Neuronal stem cell (in vitro differentiated cells): ENCODE results near the gene NAE1.

Source experiments
- DNase-seq: peaks from one replicate; pipeline ENCODE4 v3.0.0-alpha.2; 2013; ENCODE audit warnings: low spot score
- H2AFZ ChIP-seq: one replicate; pipeline ENCODE4 v1.6.1; 2013; ENCODE audit warnings: mild to moderate bottlenecking, low read length, inconsistent platforms
- H2AK5ac ChIP-seq: 2 replicates; pipeline ENCODE4 v1.6.1; 2013; ENCODE audit warnings: low read depth, mild to moderate bottlenecking, inconsistent platforms, low read length, moderate library complexity, mixed read lengths
- H2BK120ac ChIP-seq: 2 replicates; pipeline ENCODE4 v1.6.1; 2013; ENCODE audit warnings: low read depth, mild to moderate bottlenecking, inconsistent platforms, low read length, moderate library complexity, mixed read lengths
- H2BK12ac ChIP-seq: one replicate; pipeline ENCODE4 v1.6.1; 2013; ENCODE audit warnings: low read length, inconsistent platforms
- H2BK15ac ChIP-seq: 2 replicates; pipeline ENCODE4 v1.6.1; 2013; ENCODE audit warnings: mild to moderate bottlenecking, low read length, inconsistent platforms, mixed read lengths
- H2BK5ac ChIP-seq: one replicate; pipeline ENCODE4 v1.6.1; 2013; ENCODE audit warnings: inconsistent platforms, mild to moderate bottlenecking, low read length, moderate library complexity
- H3K14ac ChIP-seq: one replicate; pipeline ENCODE4 v1.6.1; 2013; ENCODE audit warnings: low read length, inconsistent platforms
- H3K18ac ChIP-seq: 2 replicates; pipeline ENCODE4 v1.6.1; 2013; ENCODE audit warnings: low read length, inconsistent platforms
- H3K23ac ChIP-seq: 2 replicates; pipeline ENCODE4 v1.6.1; 2013; ENCODE audit warnings: low read depth, mild to moderate bottlenecking, mixed read lengths, low read length, inconsistent platforms; ENCODE audit not compliant: poor library complexity
- H3K27ac ChIP-seq: replicated peaks from 3 replicates; pipeline ENCODE4 v1.5.1; 2013; ENCODE audit warnings: low read length, inconsistent platforms
- H3K27me3 ChIP-seq, 3 experiments: 2 replicates each; pipeline ENCODE4 v1.6.1; 2013; ENCODE audit warnings: low read length in 3 of 3, mild to moderate bottlenecking in 2 of 3, inconsistent platforms in 1 of 3, low read depth in 1 of 3, mixed read lengths in 1 of 3, moderate library complexity in 1 of 3; ENCODE audit not compliant: control insufficient read depth in 3 of 3, insufficient read depth in 3 of 3
- H3K36me3 ChIP-seq, 2 donors: replicated peaks in 1 of 2; 2 replicates each; pipeline ENCODE4 v1.6.1; 2013; ENCODE audit warnings: low read length in 2 of 2; ENCODE audit not compliant: control insufficient read depth in 2 of 2, insufficient read depth in 2 of 2
- H3K4ac ChIP-seq: 2 replicates; pipeline ENCODE4 v1.6.1; 2013; ENCODE audit warnings: inconsistent platforms, mild to moderate bottlenecking, low read length, moderate library complexity
- H3K4me1 ChIP-seq, 2 donors: 1 replicate in 1 of 2; 2 replicates in 1 of 2; pipeline ENCODE4 v1.6.1; 2013; ENCODE audit warnings: low read length in 2 of 2, low read depth in 1 of 2; ENCODE audit not compliant: control insufficient read depth in 2 of 2, insufficient read depth in 1 of 2
- H3K4me2 ChIP-seq: one replicate; pipeline ENCODE4 v1.6.1; 2013; ENCODE audit warnings: mild to moderate bottlenecking, low read length, inconsistent platforms; ENCODE audit not compliant: insufficient read depth, poor library complexity, severe bottlenecking
- H3K4me3 ChIP-seq, 2 donors: 2 replicates each; pipeline ENCODE4 v1.5.1; 2013; ENCODE audit warnings: low read length in 2 of 2, mild to moderate bottlenecking in 2 of 2, inconsistent platforms in 1 of 2, moderate library complexity in 1 of 2
- H3K79me1 ChIP-seq: one replicate; pipeline ENCODE4 v1.6.1; 2013; ENCODE audit warnings: low read depth, mild to moderate bottlenecking, inconsistent platforms, low read length, moderate library complexity
- H3K9ac ChIP-seq: one replicate; pipeline ENCODE4 v1.6.1; 2013; ENCODE audit warnings: mild to moderate bottlenecking, low read depth, low read length, inconsistent platforms; ENCODE audit not compliant: poor library complexity
- H3K9me3 ChIP-seq, 2 donors: replicated peaks in 1 of 2; 2 replicates each; pipeline versions ENCODE3 to v1.6.1; 2013; ENCODE audit warnings: low read length in 2 of 2, mild to moderate bottlenecking in 2 of 2, inconsistent platforms in 1 of 2, low read depth in 1 of 2, mixed read lengths in 1 of 2, moderate library complexity in 1 of 2; ENCODE audit not compliant: control insufficient read depth in 2 of 2, insufficient read depth in 1 of 2
- H4K8ac ChIP-seq: one replicate; pipeline ENCODE4 v1.6.1; 2013; ENCODE audit warnings: low read depth, mild to moderate bottlenecking, inconsistent platforms, low read length, moderate library complexity
- H4K91ac ChIP-seq: one replicate; pipeline ENCODE4 v1.6.1; 2013; ENCODE audit warnings: low read length, low read depth, mild to moderate bottlenecking, inconsistent platforms; ENCODE audit not compliant: poor library complexity
- WGBS, 2 donors: extraction: QIAGEN DNeasy Blood & Tissue Kit; methylation state at CpG; one replicate each; pipeline ENCODE4 v1.1.7; 2013; ENCODE audit warnings: missing lambda C conversion rate in 2 of 2, mixed read lengths in 1 of 2; ENCODE audit not compliant: insufficient read length in 2 of 2, insufficient replicate concordance in 1 of 2; ENCODE audit errors: extremely low coverage in 2 of 2; 5-methylcytosine and 5-hydroxymethylcytosine counted together

The NAE1 gene

GRCh38 chr16:66844342-66845079 is 13.7 kb upstream of the NAE1 start, which contains the start of gene CA7:
Gene CA7 (plus strand): TSS chr16:66844414. CDS start chr16:66844488, 74 bp downstream.
- Histone ChIP-seq H3K9me3 (no peaks in the 10 kb centered on the region), H3K27me3 (peaks cover 15 to 87% (median 50%) of the 10 kb centered on the region in 3 experiments), H4K91ac (no peak within 1 kb of the TSS), H3K4ac (no peak within 1 kb of the TSS), H2BK120ac (no peak within 1 kb of the TSS), H2BK15ac (no peak within 1 kb of the TSS), H3K27ac (no peak within 1 kb of the TSS), H3K79me1 (no peaks in the 10 kb centered on the region), H3K14ac (peak within 1 kb of the TSS; percentile 66), H3K4me2 (peak within 1 kb of the TSS; percentile 99), H2BK12ac (no peak within 1 kb of the TSS), H3K9ac (peak within 1 kb of the TSS; percentile 78), H2AK5ac (peak within 1 kb of the TSS; percentile 4), H3K4me3 (peak within 1 kb of the TSS; percentile 32 to 82), H3K36me3 (no peaks in the 10 kb centered on the region), H2AFZ (peak within 1 kb of the TSS; percentile 87), H3K23ac (peak within 1 kb of the TSS; percentile 21), H4K8ac (no peak within 1 kb of the TSS), H3K18ac (peak within 1 kb of the TSS; percentile 93), H3K4me1 (peaks cover 3 to 8% of the 10 kb centered on the region in 2 donors), H2BK5ac (peak within 1 kb of the TSS; percentile 7)
- no peak for DNase-seq
- no CpG with 5 or more reads among the region's 79 CpGs for WGBS, 2 donors

- H3K36me3 ChIP-seq: no peaks in the 10 kb centered on the region
- H3K27ac ChIP-seq: no peak overlapping the region
- peak overlapping the region; percentile 32 to 82 for H3K4me3 ChIP-seq
- no peak overlapping the region for H2BK120ac ChIP-seq
- DNase-seq: no peak
- H4K91ac ChIP-seq: no peak overlapping the region
- no CpG with 5 or more reads among the region's 14 CpGs for WGBS, 2 donors
- no peak overlapping the region for H2BK12ac ChIP-seq
- H3K4me2 ChIP-seq: peak overlapping the region; percentile 99
- no peaks in the 10 kb centered on the region for H3K9me3 ChIP-seq
- no peak overlapping the region for H3K18ac ChIP-seq
- H3K79me1 ChIP-seq: no peaks in the 10 kb centered on the region
- peak overlapping the region; percentile 87 for H2AFZ ChIP-seq
- H3K23ac ChIP-seq: no peak overlapping the region
- no peak overlapping the region for H2AK5ac ChIP-seq
- no peak overlapping the region for H3K9ac ChIP-seq
- peaks cover 15 to 81% (median 50%) of the 10 kb centered on the region in 3 experiments for H3K27me3 ChIP-seq
- no peak overlapping the region for H4K8ac ChIP-seq
- H3K4ac ChIP-seq: no peak overlapping the region
- H2BK15ac ChIP-seq: no peak overlapping the region
- H2BK5ac ChIP-seq: no peak overlapping the region
- H3K14ac ChIP-seq: no peak overlapping the region
- H3K4me1 ChIP-seq: peaks cover 3 to 8% of the 10 kb centered on the region in 2 donors
Observed at GRCh38 chr16:66844009-66844341, 13.2 kb upstream of the NAE1 start.

GRCh38 chr16:66843191-66843590 is 12.4 kb upstream of the NAE1 start:
- H4K91ac ChIP-seq: no peak overlapping the region
- peaks cover 3 to 8% of the 10 kb centered on the region in 2 donors for H3K4me1 ChIP-seq
- H3K79me1 ChIP-seq: no peaks in the 10 kb centered on the region
- H2AK5ac ChIP-seq: no peak overlapping the region
- no peak overlapping the region for H3K4ac ChIP-seq
- no peak overlapping the region for H3K18ac ChIP-seq
- no peak overlapping the region for H3K4me2 ChIP-seq
- no peak overlapping the region for H2AFZ ChIP-seq
- no peaks in the 10 kb centered on the region for H3K9me3 ChIP-seq
- peaks cover 15 to 73% (median 50%) of the 10 kb centered on the region in 3 experiments for H3K27me3 ChIP-seq
- no peak for DNase-seq
- peak overlapping the region in 1 of 2 donors; percentile 18 for H3K4me3 ChIP-seq
- H3K9ac ChIP-seq: no peak overlapping the region
- H4K8ac ChIP-seq: no peak overlapping the region
- H2BK15ac ChIP-seq: no peak overlapping the region
- no peak overlapping the region for H2BK12ac ChIP-seq
- no peak overlapping the region for H3K27ac ChIP-seq
- no peak overlapping the region for H2BK120ac ChIP-seq
- H3K14ac ChIP-seq: no peak overlapping the region
- H2BK5ac ChIP-seq: no peak overlapping the region
- H3K23ac ChIP-seq: no peak overlapping the region
- WGBS, 2 donors: no CpG with 5 or more reads among the region's 2 CpGs
- H3K36me3 ChIP-seq: no peaks in the 10 kb centered on the region

GRCh38 chr16:66842765-66843164 is 12.0 kb upstream of the NAE1 start:
- no peak overlapping the region for H3K14ac ChIP-seq
- no peak overlapping the region for H3K23ac ChIP-seq
- no peaks in the 10 kb centered on the region for H3K79me1 ChIP-seq
- H3K9me3 ChIP-seq: no peaks in the 10 kb centered on the region
- no peak overlapping the region for H3K4me2 ChIP-seq
- peak overlapping the region; percentile 34 for H2AK5ac ChIP-seq
- no peak overlapping the region for H2BK15ac ChIP-seq
- no peaks in the 10 kb centered on the region for H3K36me3 ChIP-seq
- DNase-seq: no peak
- no peak overlapping the region for H2AFZ ChIP-seq
- peaks cover 15 to 69% (median 50%) of the 10 kb centered on the region in 3 experiments for H3K27me3 ChIP-seq
- H3K9ac ChIP-seq: no peak overlapping the region
- H3K27ac ChIP-seq: no peak overlapping the region
- no peak overlapping the region for H3K4ac ChIP-seq
- no peak overlapping the region for H3K18ac ChIP-seq
- no peak overlapping the region for H2BK120ac ChIP-seq
- no peak overlapping the region for H2BK5ac ChIP-seq
- no peak overlapping the region for H2BK12ac ChIP-seq
- peak overlapping the region in 1 of 2 donors; percentile 18 for H3K4me3 ChIP-seq
- H4K8ac ChIP-seq: no peak overlapping the region
- no CpG with 5 or more reads among the region's 7 CpGs for WGBS, 2 donors
- no peak overlapping the region for H4K91ac ChIP-seq
- peaks cover 3 to 8% of the 10 kb centered on the region in 2 donors for H3K4me1 ChIP-seq
